ENCODE measurements around the gene DNTTIP2.
"Not testable (repeated sequence)": the region's sequence is repeated elsewhere in the genome, so short reads cannot be mapped to it uniquely, and the experiment has no call there.

The DNTTIP2 gene, protein sequence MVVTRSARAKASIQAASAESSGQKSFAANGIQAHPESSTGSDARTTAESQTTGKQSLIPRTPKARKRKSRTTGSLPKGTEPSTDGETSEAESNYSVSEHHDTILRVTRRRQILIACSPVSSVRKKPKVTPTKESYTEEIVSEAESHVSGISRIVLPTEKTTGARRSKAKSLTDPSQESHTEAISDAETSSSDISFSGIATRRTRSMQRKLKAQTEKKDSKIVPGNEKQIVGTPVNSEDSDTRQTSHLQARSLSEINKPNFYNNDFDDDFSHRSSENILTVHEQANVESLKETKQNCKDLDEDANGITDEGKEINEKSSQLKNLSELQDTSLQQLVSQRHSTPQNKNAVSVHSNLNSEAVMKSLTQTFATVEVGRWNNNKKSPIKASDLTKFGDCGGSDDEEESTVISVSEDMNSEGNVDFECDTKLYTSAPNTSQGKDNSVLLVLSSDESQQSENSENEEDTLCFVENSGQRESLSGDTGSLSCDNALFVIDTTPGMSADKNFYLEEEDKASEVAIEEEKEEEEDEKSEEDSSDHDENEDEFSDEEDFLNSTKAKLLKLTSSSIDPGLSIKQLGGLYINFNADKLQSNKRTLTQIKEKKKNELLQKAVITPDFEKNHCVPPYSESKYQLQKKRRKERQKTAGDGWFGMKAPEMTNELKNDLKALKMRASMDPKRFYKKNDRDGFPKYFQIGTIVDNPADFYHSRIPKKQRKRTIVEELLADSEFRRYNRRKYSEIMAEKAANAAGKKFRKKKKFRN

GRCh38 chr1:93878889-93879586 lies at the start of gene DNTTIP2:
TSS of gene DNTTIP2 (minus strand) at chr1:93879206. CDS start at chr1:93879148, 58 bp downstream.
- peak; percentile 96 for DNase-seq (ENCODE audit: low spot score)

GRCh38 chr1:93925206-93925605 lies 46.2 kb upstream of the DNTTIP2 start:
- DNase-seq (ENCODE audit: low spot score): no peak

GRCh38 chr1:93919780-93920179 lies 40.8 kb upstream of the DNTTIP2 start:
- DNase-seq (ENCODE audit: low spot score): no peak

- no peak for DNase-seq (ENCODE audit: low spot score)
These were observed 38.3 kb upstream of the DNTTIP2 start for GRCh38 chr1:93917302-93917701.

- not testable (repeated sequence) for DNase-seq (ENCODE audit: low spot score)
These were observed 31.9 kb upstream of the DNTTIP2 start for GRCh38 chr1:93910880-93911279.

DNA sequence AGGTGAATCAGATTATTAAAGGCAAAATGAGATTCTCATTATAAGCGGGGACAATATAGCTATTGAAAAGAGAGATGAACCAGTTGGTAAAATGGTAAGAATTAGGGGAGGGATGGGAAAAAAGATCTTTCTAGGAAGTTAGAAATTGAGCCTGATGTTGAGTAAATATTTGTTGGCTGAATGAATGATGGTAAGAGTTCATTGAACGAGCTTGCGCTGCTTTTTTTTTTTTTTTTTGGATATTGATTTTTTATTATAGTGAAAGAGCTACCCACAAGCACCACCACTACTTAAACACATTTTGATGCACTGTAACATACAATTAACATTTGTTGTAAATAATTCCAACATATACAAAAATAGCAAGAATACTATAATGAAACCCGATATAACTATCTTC lies 31.3 kb upstream of the DNTTIP2 start:
- DNase-seq (ENCODE audit: low spot score): no peak

GRCh38 chr1:93909146-93910050 lies 30.4 kb upstream of the DNTTIP2 start, which contains the start of gene GCLM:
TSS of gene GCLM (minus strand) at chr1:93909430. CDS start at chr1:93909163, 267 bp downstream.
- peak; percentile 95 for DNase-seq (ENCODE audit: low spot score)

DNA sequence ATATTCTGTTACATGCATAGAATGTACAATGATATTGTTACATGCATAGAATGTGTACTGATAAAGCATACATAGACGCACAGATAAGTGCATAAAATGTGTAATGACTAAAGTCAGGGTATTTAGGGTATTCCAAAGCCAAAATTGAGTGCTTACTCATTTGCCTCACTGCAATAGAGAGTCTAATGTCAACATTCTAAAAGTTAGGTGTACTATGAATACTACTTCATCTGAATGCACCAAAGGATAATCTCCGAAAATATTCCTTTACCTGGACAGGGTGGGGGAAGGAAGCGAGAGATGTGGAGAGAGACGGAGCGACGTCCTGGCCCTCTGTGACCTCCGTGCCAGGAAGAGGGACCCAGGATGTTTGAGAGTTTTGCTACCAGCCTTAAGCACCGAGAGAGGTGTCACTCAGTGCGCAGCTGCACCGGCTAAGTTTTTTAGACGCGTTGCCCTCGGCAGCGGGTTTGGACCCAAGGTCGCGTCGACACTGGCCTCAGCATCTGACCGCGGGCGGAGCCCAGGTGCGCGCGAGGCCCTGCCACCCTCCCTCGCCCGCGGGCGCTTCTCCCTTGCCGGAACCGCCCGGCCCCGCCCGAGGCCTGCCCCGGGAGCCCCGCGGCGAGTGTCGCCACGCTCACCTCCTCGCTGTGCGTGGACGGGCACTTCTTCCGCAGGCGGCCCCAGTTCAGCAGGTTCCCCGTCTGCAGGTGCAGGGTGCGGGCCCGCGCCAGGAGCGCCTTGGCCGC lies 29.6 kb upstream of the DNTTIP2 start:
- peak; percentile 18 for DNase-seq (ENCODE audit: low spot score)

DNA sequence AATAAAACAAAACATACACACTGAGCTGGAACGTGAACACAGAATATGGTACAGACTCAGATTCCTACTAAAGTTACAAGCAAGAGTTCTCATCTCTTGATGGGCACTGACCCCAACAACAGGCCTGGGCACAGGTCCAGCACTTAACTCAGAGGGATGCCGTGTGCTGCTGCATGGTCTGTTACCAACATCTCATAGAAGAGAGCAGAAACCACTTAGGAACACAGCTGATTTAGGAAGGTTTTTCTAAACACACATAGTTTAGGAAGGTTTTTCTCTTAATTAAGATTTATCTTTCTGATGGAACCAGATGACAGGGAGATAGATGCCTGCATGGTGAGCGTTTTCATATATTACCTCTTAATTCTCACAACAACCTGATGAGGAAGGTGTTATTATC lies 28.7 kb upstream of the DNTTIP2 start:
- peak; percentile 11 for DNase-seq (ENCODE audit: low spot score)

GRCh38 chr1:93906480-93906879 lies 27.5 kb upstream of the DNTTIP2 start:
- DNase-seq (ENCODE audit: low spot score): no peak

DNA sequence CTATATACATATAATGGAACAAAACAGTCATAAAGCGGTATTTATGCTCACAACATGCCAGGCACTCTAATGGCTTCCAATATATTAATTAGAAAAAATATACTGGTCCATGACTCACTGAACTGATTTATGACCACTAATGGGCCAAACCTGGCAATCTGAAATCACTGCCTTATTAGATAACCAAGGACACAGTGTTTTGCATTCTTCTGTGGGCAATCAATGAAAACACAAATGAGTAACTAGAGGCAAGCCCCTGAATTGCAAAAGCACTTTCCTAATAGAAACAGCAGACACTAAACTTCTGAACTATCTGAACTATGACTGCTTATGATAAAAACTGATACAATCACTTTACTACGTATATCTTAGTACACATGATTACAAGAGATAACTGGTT lies 26.7 kb upstream of the DNTTIP2 start:
- peak; percentile 31 for DNase-seq (ENCODE audit: low spot score)

DNA sequence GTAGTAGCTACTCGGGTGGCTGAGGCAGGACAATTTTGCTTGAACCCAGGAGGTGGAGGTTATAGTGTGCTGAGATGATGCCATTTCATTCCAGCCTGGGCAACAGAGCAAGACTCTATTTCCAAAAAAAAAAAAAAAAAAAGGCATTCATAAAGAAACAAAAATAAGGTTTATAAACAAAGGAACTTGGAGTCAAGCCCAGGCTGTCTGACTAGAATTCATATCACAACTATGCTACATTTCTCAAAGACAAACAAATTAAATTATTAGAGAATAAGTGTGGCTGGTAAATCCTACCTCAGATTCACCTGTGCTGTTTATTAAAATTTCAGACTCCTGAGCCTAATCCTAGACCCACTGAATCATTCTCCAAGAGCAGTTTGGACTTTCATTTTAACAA lies 26.0 kb upstream of the DNTTIP2 start:
- DNase-seq (ENCODE audit: low spot score): no peak

DNA sequence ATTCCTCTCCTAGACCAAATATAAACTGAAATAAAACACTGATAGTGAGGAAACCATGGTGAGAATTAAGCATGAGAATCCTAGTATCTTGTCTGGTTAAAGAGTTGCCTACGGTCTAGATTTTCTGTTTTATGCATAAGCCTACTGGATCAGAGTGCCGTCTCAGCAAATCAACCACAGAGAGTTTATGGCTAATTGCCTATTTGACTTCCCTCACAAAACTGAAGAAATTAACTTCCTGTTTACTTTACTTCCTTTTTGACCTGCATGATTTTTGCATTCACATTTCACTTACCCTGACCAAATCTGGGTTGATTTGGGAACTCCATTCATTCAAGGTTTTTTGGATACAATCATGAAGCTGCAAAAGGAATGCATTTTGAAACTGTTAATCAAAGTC lies 25.2 kb upstream of the DNTTIP2 start:
- no peak for DNase-seq (ENCODE audit: low spot score)

GRCh38 chr1:93900723-93901504 lies 21.9 kb upstream of the DNTTIP2 start:
- DNase-seq (ENCODE audit: low spot score): no peak

DNA sequence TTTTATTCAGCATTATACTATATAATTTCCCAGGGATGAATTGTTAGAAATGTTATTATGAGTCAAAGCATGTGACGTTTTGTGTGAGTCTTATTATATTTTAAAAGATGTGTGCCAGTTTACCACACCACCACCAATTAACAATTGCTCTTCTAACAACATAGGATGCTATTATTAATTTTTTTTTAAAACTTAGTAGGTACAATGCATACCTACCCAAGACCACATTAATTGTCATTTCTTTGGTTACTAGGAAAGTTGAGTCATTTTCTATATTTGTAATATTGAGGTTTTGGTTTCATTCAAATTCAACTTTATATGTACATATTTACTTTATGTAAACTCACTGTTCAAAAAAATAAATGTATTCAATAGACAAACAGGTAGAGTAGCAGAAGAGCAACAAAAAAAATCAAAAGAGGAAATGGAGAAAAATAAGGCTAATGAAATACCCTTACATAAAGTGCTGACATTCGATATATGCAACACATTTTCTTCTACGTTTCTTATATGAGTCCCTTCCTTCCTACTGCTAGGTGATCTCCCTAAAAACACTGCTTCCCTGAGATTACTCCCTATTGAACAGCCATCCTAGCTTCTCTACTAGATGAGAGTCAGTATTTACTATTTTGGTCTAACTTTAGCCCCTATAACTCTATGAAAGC lies 20.7 kb upstream of the DNTTIP2 start:
- no peak for DNase-seq (ENCODE audit: low spot score)

- no peak for DNase-seq (ENCODE audit: low spot score)
These were observed 9.9 kb upstream of the DNTTIP2 start for GRCh38 chr1:93888900-93889299.

GRCh38 chr1:93882269-93882668 lies 3.3 kb upstream of the DNTTIP2 start:
- no peak for DNase-seq (ENCODE audit: low spot score)

- DNase-seq (ENCODE audit: low spot score): no peak
These were observed 1.7 kb upstream of the DNTTIP2 start for GRCh38 chr1:93880731-93881130.

- peak; percentile 42 for DNase-seq (ENCODE audit: low spot score)
These were observed 511 bp downstream of the DNTTIP2 start for GRCh38 chr1:93878501-93878888.

All from AG08395 (cell line).